Keratinocyte (primary cell): ENCODE measurements around the gene TBC1D25. TPM values are rescaled to one million over a fixed set of nuclear protein-coding genes. Genes with fewer than 3 reads are reported as not detected.
A peak's percentile ranks its signal among the peaks of the same experiment; 100 is the strongest.

Source experiments
- DNase-seq: peaks from one replicate; pipeline ENCODE4 v3.0.0-alpha.2; 2011; ENCODE audit warnings: low read depth, missing footprints, low spot score
- FAIRE-seq: peaks from 2 replicates; lab custom pipeline; 2011; peaks lifted over from hg19 to GRCh38; lab: Jason Lieb, UNC
- H2AFZ ChIP-seq: 2 replicates; pipeline ENCODE4 v1.6.0; 2012; ENCODE audit warnings: low read length, control low read depth, inconsistent platforms; ENCODE audit not compliant: control insufficient read depth
- H3K27ac ChIP-seq: 2 replicates; pipeline ENCODE4 v1.5.1; 2011; ENCODE audit warnings: low read length; ENCODE audit not compliant: control insufficient read depth, insufficient read depth
- H3K27me3 ChIP-seq: 3 replicates; pipeline ENCODE4 v1.6.0; 2011; ENCODE audit warnings: low read length; ENCODE audit not compliant: control insufficient read depth, insufficient read depth; ENCODE audit errors: extremely low read depth
- H3K36me3 ChIP-seq, 2 experiments: 2 replicates in 1 of 2; 3 replicates in 1 of 2; pipeline ENCODE4 v1.5.1; 2011; ENCODE audit warnings: low read length in 2 of 2, mild to moderate bottlenecking in 1 of 2; ENCODE audit not compliant: control insufficient read depth in 2 of 2, insufficient read depth in 2 of 2; ENCODE audit errors: extremely low read depth in 1 of 2
- H3K4me1 ChIP-seq: 3 replicates; pipeline ENCODE4 v1.5.1; 2011; ENCODE audit warnings: low read length; ENCODE audit not compliant: control insufficient read depth, insufficient read depth; ENCODE audit errors: extremely low read depth
- H3K4me2 ChIP-seq: 3 replicates; pipeline ENCODE4 v1.6.0; 2011; ENCODE audit warnings: low read depth, low read length; ENCODE audit not compliant: control insufficient read depth, insufficient read depth; ENCODE audit errors: extremely low read depth
- H3K4me3 ChIP-seq, 3 experiments: fragments of 200-600 bp in 1 of 3; sonication (generic) in 1 of 3; 2 replicates in 2 of 3; 3 replicates in 1 of 3; pipeline ENCODE4 v1.5.1; 2011 to 2016; ENCODE audit warnings: low read length in 3 of 3, mild to moderate bottlenecking in 3 of 3, control low read depth in 2 of 3, inconsistent platforms in 1 of 3, low read depth in 1 of 3, mixed read lengths in 1 of 3, mixed run types in 1 of 3, moderate library complexity in 1 of 3; ENCODE audit not compliant: control insufficient read depth in 2 of 3, insufficient read depth in 2 of 3; ENCODE audit errors: extremely low read depth in 1 of 3
- H3K79me2 ChIP-seq: 2 replicates; pipeline ENCODE4 v1.6.0; 2012; ENCODE audit warnings: low read length; ENCODE audit not compliant: control insufficient read depth, insufficient read depth
- H3K9ac ChIP-seq: 3 replicates; pipeline ENCODE4 v1.6.0; 2011; ENCODE audit warnings: low read length; ENCODE audit not compliant: control insufficient read depth, insufficient read depth; ENCODE audit errors: extremely low read depth
- H3K9me1 ChIP-seq: 3 replicates; pipeline ENCODE4 v1.6.0; 2011; ENCODE audit warnings: low read length; ENCODE audit not compliant: control insufficient read depth, insufficient read depth; ENCODE audit errors: extremely low read depth
- H3K9me3 ChIP-seq: 2 replicates; pipeline ENCODE4 v1.5.1; 2012; ENCODE audit warnings: low read depth, low read length; ENCODE audit not compliant: control insufficient read depth
- H4K20me1 ChIP-seq: 3 replicates; pipeline ENCODE4 v1.6.0; 2011; ENCODE audit warnings: low read length; ENCODE audit not compliant: control insufficient read depth, insufficient read depth; ENCODE audit errors: extremely low read depth
- CTCF ChIP-seq, 3 experiments: IDR thresholded peaks in 1 of 3; conservative IDR thresholded peaks in 1 of 3; optimal IDR thresholded peaks in 1 of 3; 2 replicates in 2 of 3; 3 replicates in 1 of 3; pipeline versions ENCODE3 to v1.5.1; 2011; ENCODE audit warnings: low read length in 3 of 3, mild to moderate bottlenecking in 3 of 3, moderate library complexity in 2 of 3, control low read depth in 1 of 3, inconsistent platforms in 1 of 3; ENCODE audit not compliant: insufficient read depth in 2 of 3; ENCODE audit errors: extremely low read depth in 1 of 3
- EZH2 ChIP-seq: IDR thresholded peaks from one replicate; pipeline ENCODE4 v1.6.1; 2012; ENCODE audit warnings: inconsistent platforms, mild to moderate bottlenecking, low read length, moderate library complexity
- dilution Hi-C: fragments of 300-500 bp; cut with MboI; formaldehyde crosslinking; loops from one replicate; pipeline ENCODE4 v1.7.0; 2020; ENCODE audit warnings: low sequenced_read_pairs; ENCODE audit not compliant: extremely low pct_ligation_motif_present
- polyA plus RNA-seq, 5 experiments: library from polyadenylated mRNA; depleted of rRNA in 3 of 5; stranded (reverse) in 3 of 5; stranded (forward) in 1 of 5; unstranded in 1 of 5; fragments of >200 nt; gene quantifications; 1 replicate in 1 of 5; 2 replicates in 3 of 5; 3 replicates in 1 of 5; pipeline versions ENCODE4 v1.2.1 to v1.2.3, GENCODE V29; 2011 to 2012; ENCODE audit warnings: missing spikeins in 2 of 5, low read depth in 1 of 5, low replicate concordance in 1 of 5

TBC1D25 gene
- polyA plus RNA-seq, 1 donor (not counting 4 experiments of a cell fraction or from before 2014, with no cell fraction given): 9.2 TPM

GRCh38 chrX:48514126-48514806 is 25.2 kb upstream of the TBC1D25 start:
- FAIRE-seq (peak; percentile 51), DNase-seq (no peak)
- Histone ChIP-seq H2AFZ (no peak overlapping the region), H3K9me1 (no peaks in the 10 kb centered on the region), H3K27me3 (no peaks in the 10 kb centered on the region), H3K27ac (no peak overlapping the region), H3K9me3 (peaks cover 4% of the 10 kb centered on the region), H3K9ac (no peak overlapping the region), H3K79me2 (peaks cover 15% of the 10 kb centered on the region), H3K4me1 (peaks cover 14% of the 10 kb centered on the region), H3K36me3 (peaks cover 3 to 4% of the 10 kb centered on the region in 2 experiments), H4K20me1 (no peaks in the 10 kb centered on the region), H3K4me3 (no peak overlapping the region), H3K4me2 (no peak overlapping the region)
- TF ChIP-seq CTCF (optimal IDR thresholded peaks at IDR 0.05 in 1 of 3, IDR thresholded peaks at IDR 0.05 in 1 of 3, conservative IDR thresholded peaks at IDR 0.05 in 1 of 3; ENCODE audit: extremely low read depth in 1 of 3, insufficient read depth in 2 of 3, low read length in 3 of 3): no peak
- no peak for TF ChIP-seq EZH2
- dilution Hi-C loops: no loop called here

- H3K4me1 ChIP-seq: peaks cover 9% of the 10 kb centered on the region
- no peak overlapping the region for H3K4me3 ChIP-seq
- no peak overlapping the region for H3K9ac ChIP-seq
- peaks cover 8% of the 10 kb centered on the region for H3K79me2 ChIP-seq
- H4K20me1 ChIP-seq: no peaks in the 10 kb centered on the region
- no peak overlapping the region for H3K4me2 ChIP-seq
- H3K9me1 ChIP-seq: no peaks in the 10 kb centered on the region
- TF ChIP-seq EZH2 (no peak), CTCF (optimal IDR thresholded peaks at IDR 0.05 in 1 of 3, IDR thresholded peaks at IDR 0.05 in 1 of 3, conservative IDR thresholded peaks at IDR 0.05 in 1 of 3; ENCODE audit: extremely low read depth in 1 of 3, insufficient read depth in 2 of 3, low read length in 3 of 3) (no peak)
- H3K36me3 ChIP-seq: peaks cover 4 to 5% of the 10 kb centered on the region in 2 experiments
- FAIRE-seq (no peak), DNase-seq (no peak)
- H3K27me3 ChIP-seq: no peaks in the 10 kb centered on the region
- peaks cover 2% of the 10 kb centered on the region for H3K9me3 ChIP-seq
- H3K27ac ChIP-seq: no peak overlapping the region
- no peak overlapping the region for H2AFZ ChIP-seq
- dilution Hi-C loops: no loop called here
Measured at GRCh38 chrX:48514868-48515460, 24.6 kb upstream of the TBC1D25 start.
